Psoas muscle (tissue), 8 donors: ENCODE data around the gene GLP2R. TPM values are rescaled to one million over a fixed set of nuclear protein-coding genes. Genes with fewer than 3 reads are reported as not detected.

Source experiments
- ATAC-seq, 4 donors: fragments of 200-7000 bp; cut with Tn5 transposase; one replicate each; pipeline ENCODE4 v1.9.1; 2020; ENCODE audit warnings: moderate library complexity in 3 of 4, mild to moderate bottlenecking in 2 of 4
- DNase-seq, 2 donors: peaks; one replicate each; pipeline ENCODE4 v3.0.0-alpha.2; 2020
- H3K27ac ChIP-seq: fragments of 200-600 bp; one replicate; pipeline ENCODE4 v1.8.0; 2022
- H3K27me3 ChIP-seq, 3 donors: fragments of 200-600 bp in 1 of 3; one replicate each; pipeline versions ENCODE4 v1.6.1 to v1.8.0; 2013 to 2022; ENCODE audit warnings: low read length in 2 of 3, mild to moderate bottlenecking in 2 of 3, moderate library complexity in 1 of 3; ENCODE audit not compliant: insufficient read depth in 3 of 3
- H3K36me3 ChIP-seq, 2 donors: fragments of 200-600 bp in 1 of 2; one replicate each; pipeline versions ENCODE4 v1.6.1 to v1.8.0; 2013 to 2022; ENCODE audit warnings: low read depth in 1 of 2, mild to moderate bottlenecking in 1 of 2, moderate library complexity in 1 of 2; ENCODE audit not compliant: insufficient read depth in 1 of 2
- H3K4me1 ChIP-seq: fragments of 200-600 bp; one replicate; pipeline ENCODE4 v1.8.0; 2022
- H3K4me3 ChIP-seq: fragments of 200-600 bp; one replicate; pipeline ENCODE4 v1.8.0; 2022; ENCODE audit warnings: mild to moderate bottlenecking
- H3K9me3 ChIP-seq: fragments of 200-600 bp; one replicate; pipeline ENCODE4 v1.8.0; 2022
- CTCF ChIP-seq: fragments of 200-600 bp; IDR thresholded peaks from one replicate; pipeline ENCODE4 v1.8.0; 2022; ENCODE audit warnings: antibody characterized with exemption
- WGBS, 3 donors: extraction: QIAGEN DNeasy Blood & Tissue Kit; methylation state at CpG; one replicate each; pipeline versions ENCODE4 v1.1.6 to v1.1.7; 2013; 5-methylcytosine and 5-hydroxymethylcytosine counted together
- intact Hi-C, 2 donors: fragments of 100-400 bp; cut with DNase I; formaldehyde crosslinking; loops; one replicate each; pipeline versions ENCODE4 v1.11.0 to v1.14.2; 2022
- polyA plus RNA-seq, 3 donors: library from polyadenylated mRNA; stranded (reverse); fragments of 200-250 nt; gene quantifications; one replicate each; pipeline ENCODE4 v1.2.3, GENCODE V29; 2013
- total RNA-seq, 4 donors: library from RNA; stranded (reverse); fragmentation: NEBNext Ultra II Directional in 2 of 4; extraction: Animal tissue kit (Norgen Biotek cat#: 25700) in 2 of 4; gene quantifications; one replicate each; pipeline versions ENCODE4 v1.2.1 to v1.2.4, GENCODE V29; 2021 to 2023
- donor health status: healthy with polysubstance abuse.
- donor health status: DM: no; HTN: no; CAD: no; lungs with moderate emphysema.
- donor health status: Bipolar disorder and iron deficiency.
- donor health status: healthy.
- donor health status: DM: yes; HTN: yes; CAD: no.
- donor health status: DM: no; HTN: no; CAD: no.
- donor health status: DM: no; HTN: no; CAD: no.
- donor health status: DM: yes; HTN: yes; CAD: no.

GLP2R gene
- total and polyA plus RNA-seq, 7 donors: 0.12 to 0.30 (median 0.17) TPM; not detected in 4

- ATAC-seq (peak; percentile 57 to 67 (median 60)), DNase-seq (no peak)
- TF ChIP-seq CTCF: no peak
- 61 to 78% (median 68%) methylated on average over 14 of the region's 14 CpGs for WGBS, 3 donors
- H3K9me3 ChIP-seq: no peaks in the 10 kb centered on the region
- intact Hi-C loops: no loop called here
- peaks cover 26% of the 10 kb centered on the region for H3K4me1 ChIP-seq
- no peak overlapping the region for H3K4me3 ChIP-seq
- H3K27me3 ChIP-seq: no peaks in the 10 kb centered on the region
- no peaks in the 10 kb centered on the region for H3K36me3 ChIP-seq
- H3K27ac ChIP-seq: no peak overlapping the region
Observed at GRCh38 chr17:9843152-9844010, 17.7 kb downstream of the GLP2R start.

- 28 to 49% (median 37%) methylated on average over 8 of the region's 8 CpGs for WGBS, 3 donors
- no peak for TF ChIP-seq CTCF
- no peaks in the 10 kb centered on the region for H3K9me3 ChIP-seq
- H3K4me1 ChIP-seq: peaks cover 26% of the 10 kb centered on the region
- intact Hi-C loops: no loop called here
- H3K27me3 ChIP-seq: no peaks in the 10 kb centered on the region
- DNase-seq (no peak), ATAC-seq (peak; percentile 28 to 72 (median 64))
- H3K27ac ChIP-seq: no peak overlapping the region
- no peaks in the 10 kb centered on the region for H3K36me3 ChIP-seq
- H3K4me3 ChIP-seq: no peak overlapping the region
Observed at GRCh38 chr17:9844153-9844552, 18.4 kb downstream of the GLP2R start.

- ATAC-seq (no peak), DNase-seq (no peak)
- Histone ChIP-seq H3K27ac (no peak overlapping the region), H3K9me3 (no peaks in the 10 kb centered on the region), H3K4me1 (peaks cover 26% of the 10 kb centered on the region), H3K4me3 (no peak overlapping the region), H3K27me3 (peaks cover 0 to under 1% (median 0%) of the 10 kb centered on the region in 3 donors), H3K36me3 (no peaks in the 10 kb centered on the region)
- TF ChIP-seq CTCF: no peak
- WGBS, 3 donors: 92 to 95% (median 93%) methylated on average over 4 of the region's 4 CpGs
- intact Hi-C loops: no loop called here
Observed at GRCh38 chr17:9845306-9845705, 19.6 kb downstream of the GLP2R start.

GRCh38 chr17:9850151-9850550 is 24.4 kb downstream of the GLP2R start:
- WGBS, 3 donors: 66 to 73% (median 72%) methylated on average over 5 of the region's 5 CpGs
- ATAC-seq (no peak), DNase-seq (no peak)
- H3K4me1 ChIP-seq: no peaks in the 10 kb centered on the region
- H3K4me3 ChIP-seq: no peak overlapping the region
- peaks cover 0 to 2% (median 0%) of the 10 kb centered on the region in 3 donors for H3K27me3 ChIP-seq
- no peak for TF ChIP-seq CTCF
- H3K9me3 ChIP-seq: no peaks in the 10 kb centered on the region
- H3K36me3 ChIP-seq: no peaks in the 10 kb centered on the region
- intact Hi-C loops: no loop called here
- H3K27ac ChIP-seq: no peak overlapping the region
